Common myeloid progenitor, CD34-positive (primary cell): ENCODE results near the gene CLHC1.
"Not testable (repeated sequence)": the region's sequence is repeated elsewhere in the genome, so short reads cannot be mapped to it uniquely, and the experiment has no call there.

ENCODE experiments used
- CTCF ChIA-PET: fragments of 350-600 bp; sonication (Branson Sonifier 250); formaldehyde crosslinking; loops from one replicate; lab custom pipeline; 2021; ENCODE audit warnings: antibody characterized with exemption; lab: Charles Lee
- POLR2A ChIA-PET: fragments of 350-600 bp; sonication (Branson Sonifier 250); formaldehyde crosslinking; loops from one replicate; lab custom pipeline; 2021; ENCODE audit warnings: antibody characterized with exemption; lab: Charles Lee
- DNase-seq, 3 donors: peaks; one replicate each; pipeline versions ENCODE4 v3.0.0 to v3.0.0-alpha.2; 2013
- H3K27ac ChIP-seq, 2 experiments: 1 replicate in 1 of 2; 2 replicates in 1 of 2; pipeline ENCODE4 v1.7.0; 2013; ENCODE audit warnings: inconsistent platforms in 2 of 2, low read length in 2 of 2, mild to moderate bottlenecking in 2 of 2, low read depth in 1 of 2, moderate library complexity in 1 of 2; ENCODE audit not compliant: severe bottlenecking in 2 of 2, insufficient read depth in 1 of 2, poor library complexity in 1 of 2
- H3K27me3 ChIP-seq, 5 experiments: replicated peaks in 2 of 5; 1 replicate in 3 of 5; 2 replicates in 2 of 5; pipeline versions ENCODE4 v1.6.1 to v1.7.0; 2013; ENCODE audit warnings: low read length in 4 of 5, mild to moderate bottlenecking in 2 of 5, moderate library complexity in 2 of 5, inconsistent platforms in 1 of 5; ENCODE audit not compliant: insufficient read depth in 5 of 5, control insufficient read depth in 4 of 5
- H3K36me3 ChIP-seq, 4 experiments: 1 replicate in 2 of 4; 2 replicates in 2 of 4; pipeline versions ENCODE4 v1.6.1 to v1.7.0; 2013; ENCODE audit warnings: low read length in 3 of 4, control low read depth in 1 of 4, mild to moderate bottlenecking in 1 of 4; ENCODE audit not compliant: control insufficient read depth in 4 of 4, insufficient read depth in 4 of 4
- H3K4me1 ChIP-seq, 4 experiments: 1 replicate in 3 of 4; 2 replicates in 1 of 4; pipeline versions ENCODE4 v1.6.1 to v1.7.1; 2013; ENCODE audit warnings: low read length in 3 of 4, mild to moderate bottlenecking in 3 of 4, control low read depth in 1 of 4, inconsistent platforms in 1 of 4, moderate library complexity in 1 of 4; ENCODE audit not compliant: control insufficient read depth in 4 of 4, insufficient read depth in 4 of 4; ENCODE audit errors: control extremely low read depth in 1 of 4
- H3K4me3 ChIP-seq, 7 experiments: 1 replicate in 4 of 7; 2 replicates in 3 of 7; pipeline versions ENCODE4 v1.5.1 to v1.7.0; 2013; ENCODE audit warnings: mild to moderate bottlenecking in 7 of 7, low read length in 6 of 7, moderate library complexity in 6 of 7, inconsistent platforms in 2 of 7, low read depth in 2 of 7, control low read depth in 1 of 7; ENCODE audit not compliant: insufficient read depth in 4 of 7, control insufficient read depth in 1 of 7; ENCODE audit errors: extremely low read depth in 1 of 7
- H3K9me3 ChIP-seq, 5 experiments: 1 replicate in 4 of 5; 2 replicates in 1 of 5; pipeline versions ENCODE4 v1.6.1 to v1.7.1; 2013; ENCODE audit warnings: low read length in 4 of 5, mild to moderate bottlenecking in 2 of 5, inconsistent platforms in 1 of 5, low read depth in 1 of 5, moderate library complexity in 1 of 5; ENCODE audit not compliant: control insufficient read depth in 4 of 5, insufficient read depth in 2 of 5; ENCODE audit errors: control extremely low read depth in 1 of 5
- WGBS: methylation state at CpG from one replicate; pipeline ENCODE4 v1.1.5; 2013; ENCODE audit not compliant: insufficient coverage; 5-methylcytosine and 5-hydroxymethylcytosine counted together

CLHC1 gene

DNA sequence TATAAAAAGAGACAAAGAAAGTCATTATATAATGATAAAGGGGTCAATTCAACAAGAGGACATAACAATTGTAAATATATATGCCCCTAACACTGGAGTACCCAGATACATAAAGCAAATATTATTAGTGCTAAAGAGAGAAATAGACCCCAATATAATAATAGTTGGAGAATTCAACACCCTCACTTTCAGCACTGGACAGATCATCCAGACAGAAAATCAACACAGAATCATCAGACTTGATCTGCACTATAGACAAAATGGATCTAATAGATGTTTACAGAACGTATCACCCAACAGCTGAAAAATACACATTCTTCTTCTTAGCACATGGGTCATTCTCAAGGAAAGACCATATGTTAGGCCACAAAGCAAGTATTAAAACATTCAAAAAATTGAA, 31.7 kb downstream of the CLHC1 start:
- no peaks in the 10 kb centered on the region for H3K4me1 ChIP-seq
- H3K9me3 ChIP-seq, result peaks cover 0 to 24% (median 4%) of the 10 kb centered on the region in 5 experiments
- no peaks in the 10 kb centered on the region for H3K27me3 ChIP-seq
- ChIA-PET POLR2A (no interaction called here), CTCF (no interaction called here)
- no peak overlapping the region for H3K4me3 ChIP-seq
- DNase-seq, result no peak
- H3K27ac ChIP-seq, result no peak overlapping the region
- H3K36me3 ChIP-seq, result peaks cover 7 to 31% (median 12%) of the 10 kb centered on the region in 4 experiments
- WGBS, result 100% methylated on average over 1 of the region's 1 CpG

DNA sequence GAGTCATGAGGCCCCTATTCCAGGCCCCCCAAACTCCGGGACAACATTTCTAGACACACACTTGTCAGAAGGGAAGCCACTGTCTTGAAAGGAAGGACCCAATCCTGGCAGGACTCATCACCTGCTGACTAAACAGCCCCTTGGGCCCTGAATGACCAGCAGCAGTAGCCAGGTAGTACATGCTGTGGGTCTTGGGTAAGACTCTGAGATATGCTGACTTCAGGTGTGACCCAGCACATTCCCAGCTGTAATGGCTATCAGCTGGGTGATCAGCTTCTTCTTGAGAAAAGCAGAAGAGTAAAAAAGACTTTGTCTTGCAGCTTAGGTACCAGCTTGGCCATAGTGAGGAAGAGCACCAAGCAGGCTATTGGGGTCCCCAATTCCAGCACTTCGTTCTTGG, 35.6 kb downstream of the CLHC1 start:
- 95% methylated on average over 2 of the region's 2 CpGs for WGBS
- DNase-seq, result no peak
- ChIA-PET CTCF (interaction anchor here (1.3 kb wide), 1 partner anchor 10 kb away, joined by 4 read pairs; no protein-coding TSS in a partner anchor), POLR2A (no interaction called here)
- peaks cover 0 to 26% (median 4%) of the 10 kb centered on the region in 5 experiments for H3K9me3 ChIP-seq
- no peaks in the 10 kb centered on the region for H3K27me3 ChIP-seq
- no peak overlapping the region for H3K27ac ChIP-seq
- H3K4me3 ChIP-seq, result no peak overlapping the region
- H3K36me3 ChIP-seq, result peaks cover 6 to 24% (median 11%) of the 10 kb centered on the region in 4 experiments
- H3K4me1 ChIP-seq, result no peaks in the 10 kb centered on the region

DNA sequence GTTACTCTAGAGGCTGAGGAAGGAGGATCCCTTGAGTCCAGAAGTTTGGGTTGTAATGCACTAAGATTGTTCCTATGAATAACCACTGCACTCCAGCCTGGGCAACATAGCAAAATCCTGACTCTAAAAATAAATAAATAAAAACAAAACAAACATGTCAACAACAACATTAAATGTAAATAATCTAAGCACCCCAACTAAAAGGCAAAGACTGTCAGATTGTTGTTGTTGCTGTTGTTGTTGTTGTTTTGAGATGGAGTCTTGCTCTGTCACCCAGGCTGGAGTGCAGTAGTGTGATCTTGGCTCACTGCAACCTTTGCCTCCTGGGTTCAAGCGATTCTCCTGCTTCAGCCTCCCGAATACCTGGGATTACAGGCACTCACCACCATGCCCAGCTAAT, 40.2 kb downstream of the CLHC1 start:
- H3K27me3 ChIP-seq, POLR2A ChIA-PET, DNase-seq, H3K4me1 ChIP-seq, H3K4me3 ChIP-seq, H3K27ac ChIP-seq, CTCF ChIA-PET: not testable (repeated sequence)
- Histone ChIP-seq H3K36me3 (peaks cover 1 to 13% (median 3%) of the 10 kb centered on the region in 4 experiments), H3K9me3 (peaks cover 0 to 11% (median 0%) of the 10 kb centered on the region in 5 experiments)
- no CpG with 5 or more reads among the region's 2 CpGs for WGBS

DNA sequence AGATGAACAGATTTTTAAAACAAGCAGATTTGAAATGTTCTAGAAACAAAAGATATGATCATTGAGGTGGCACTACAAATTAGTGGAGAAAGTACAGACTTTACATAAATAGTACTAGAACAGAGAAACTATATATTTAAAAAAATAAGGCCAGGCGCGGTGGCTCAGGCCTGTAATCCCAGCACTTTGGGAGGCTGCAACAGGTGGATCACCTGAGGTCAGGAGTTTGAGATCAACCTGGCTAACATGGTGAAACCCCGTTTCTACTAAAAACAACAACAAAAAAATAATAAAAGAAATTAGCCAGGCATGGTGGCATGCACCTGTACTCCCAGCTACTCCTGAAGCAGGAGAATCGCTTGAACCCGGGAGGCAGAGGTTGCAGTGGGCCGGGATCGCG, 45.3 kb downstream of the CLHC1 start:
- DNase-seq, H3K27ac ChIP-seq, H3K27me3 ChIP-seq, H3K36me3 ChIP-seq, H3K4me3 ChIP-seq, POLR2A ChIA-PET, H3K9me3 ChIP-seq, H3K4me1 ChIP-seq: not testable (repeated sequence)
- CTCF ChIA-PET, result interaction anchor here (1.1 to 2.4 kb wide), 3 partner anchors 11 to 174 kb away, joined by 3 to 12 read pairs (median 3); no protein-coding TSS in a partner anchor
- WGBS, result 93% methylated on average over 3 of the region's 8 CpGs

GRCh38 chr2:55180374-55180773, 51.7 kb downstream of the CLHC1 start:
- Histone ChIP-seq H3K4me1 (peaks cover 0 to 3% (median 1%) of the 10 kb centered on the region in 4 experiments), H3K36me3 (peaks cover 0 to 5% (median 1%) of the 10 kb centered on the region in 4 experiments), H3K27ac (no peak overlapping the region), H3K4me3 (no peak overlapping the region), H3K27me3 (no peaks in the 10 kb centered on the region), H3K9me3 (no peaks in the 10 kb centered on the region)
- no peak for DNase-seq
- WGBS, result no CpG with 5 or more reads among the region's 2 CpGs
- ChIA-PET CTCF (interaction anchor here (0.5 to 8.0 kb wide), 5 partner anchors 12 to 1099 kb away, joined by 3 to 83 read pairs (median 5); no protein-coding TSS in a partner anchor), POLR2A (no interaction called here)

DNA sequence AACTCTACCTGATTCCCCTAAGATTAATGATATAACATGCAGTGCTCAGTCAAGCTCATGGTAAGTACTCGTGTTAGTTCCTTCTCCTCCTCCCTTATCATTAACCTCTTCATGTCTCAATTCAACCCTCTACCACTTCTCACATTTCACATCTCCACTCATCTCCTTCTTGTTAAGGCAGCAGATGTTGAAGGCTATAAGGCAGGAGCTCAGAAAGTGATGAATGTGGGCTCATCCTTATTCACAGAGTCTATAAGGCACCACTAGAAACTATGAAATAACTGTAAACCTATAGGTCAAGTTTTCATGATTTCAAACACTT, 56.0 kb downstream of the CLHC1 start:
- Histone ChIP-seq H3K36me3 (no peaks in the 10 kb centered on the region), H3K27me3 (no peaks in the 10 kb centered on the region), H3K27ac (no peak overlapping the region), H3K4me3 (peak overlapping the region in 1 of 7 experiments; percentile 19), H3K4me1 (peaks cover 0 to 6% (median 4%) of the 10 kb centered on the region in 4 experiments), H3K9me3 (no peaks in the 10 kb centered on the region)
- no peak for DNase-seq
- POLR2A ChIA-PET, result interaction anchor here (0.6 kb wide), 2 partner anchors 47 to 158 kb away, joined by 3 read pairs; no protein-coding TSS in a partner anchor
- CTCF ChIA-PET, result interaction anchor here (0.8 to 8.4 kb wide), 20 partner anchors 10 to 510 kb away, joined by 3 to 137 read pairs (median 3); partner anchors contain the start of gene RTN4
- WGBS, result no CpG with 5 or more reads among the region's 1 CpG

- DNase-seq, result peak; percentile 74 to 83 (median 82)
- Histone ChIP-seq H3K4me1 (peaks cover 0 to 6% (median 4%) of the 10 kb centered on the region in 4 experiments), H3K4me3 (peak overlapping the region in 1 of 7 experiments; percentile 19), H3K9me3 (no peaks in the 10 kb centered on the region), H3K27me3 (no peaks in the 10 kb centered on the region), H3K27ac (no peak overlapping the region), H3K36me3 (no peaks in the 10 kb centered on the region)
- POLR2A ChIA-PET, result interaction anchor here (0.6 kb wide), 2 partner anchors 48 to 158 kb away, joined by 3 read pairs; no protein-coding TSS in a partner anchor
- WGBS, result 82% methylated on average over 1 of the region's 5 CpGs
- CTCF ChIA-PET, result interaction anchor here (0.6 to 8.4 kb wide), 25 partner anchors 8 to 510 kb away, joined by 3 to 137 read pairs (median 3); partner anchors contain the start of gene RTN4
Observed at GRCh38 chr2:55175254-55176093, 56.6 kb downstream of the CLHC1 start.
